DMS79 treated with DMSO at 0.1 percent for 48 hours (cell line): ENCODE measurements around the gene RASGRP3.
A peak's percentile ranks its signal among the peaks of the same experiment; 100 is the strongest.
"Not testable (repeated sequence)": the region's sequence is repeated elsewhere in the genome, so short reads cannot be mapped to it uniquely, and the experiment has no call there.

ENCODE experiments used
- DNase-seq: peaks from one replicate; lab custom pipeline; 2025; lab: John Stamatoyannopoulos, UW

RASGRP3 gene

DNA sequence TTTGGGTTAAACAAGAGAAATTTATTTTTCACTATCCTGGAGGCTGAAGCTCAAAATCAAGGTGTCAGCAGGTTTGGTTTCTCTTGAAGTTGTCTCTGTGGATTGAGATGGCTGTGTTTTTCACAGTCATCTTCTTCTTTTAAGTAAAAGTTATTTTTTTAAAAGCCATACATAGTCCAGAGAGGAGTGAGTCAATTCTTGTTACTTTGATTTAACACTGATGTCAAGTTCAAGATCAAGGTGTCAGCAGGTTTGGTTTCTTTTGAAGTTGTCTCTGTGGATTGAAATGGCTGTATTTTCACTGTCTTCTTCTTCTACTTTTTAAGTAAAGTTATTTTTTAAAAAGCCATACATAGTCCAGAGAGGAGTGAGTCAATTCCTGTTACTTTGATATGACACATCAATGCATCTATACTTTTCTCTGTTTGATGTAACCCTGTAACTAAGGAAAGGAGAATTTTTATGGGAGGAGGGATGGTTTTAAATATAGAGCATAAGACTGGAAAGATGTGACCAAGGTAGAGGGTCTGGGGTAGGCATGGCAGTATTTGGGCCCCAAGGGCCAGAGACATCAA is 22.5 kb upstream of the RASGRP3 start:
- no peak for DNase-seq

DNA sequence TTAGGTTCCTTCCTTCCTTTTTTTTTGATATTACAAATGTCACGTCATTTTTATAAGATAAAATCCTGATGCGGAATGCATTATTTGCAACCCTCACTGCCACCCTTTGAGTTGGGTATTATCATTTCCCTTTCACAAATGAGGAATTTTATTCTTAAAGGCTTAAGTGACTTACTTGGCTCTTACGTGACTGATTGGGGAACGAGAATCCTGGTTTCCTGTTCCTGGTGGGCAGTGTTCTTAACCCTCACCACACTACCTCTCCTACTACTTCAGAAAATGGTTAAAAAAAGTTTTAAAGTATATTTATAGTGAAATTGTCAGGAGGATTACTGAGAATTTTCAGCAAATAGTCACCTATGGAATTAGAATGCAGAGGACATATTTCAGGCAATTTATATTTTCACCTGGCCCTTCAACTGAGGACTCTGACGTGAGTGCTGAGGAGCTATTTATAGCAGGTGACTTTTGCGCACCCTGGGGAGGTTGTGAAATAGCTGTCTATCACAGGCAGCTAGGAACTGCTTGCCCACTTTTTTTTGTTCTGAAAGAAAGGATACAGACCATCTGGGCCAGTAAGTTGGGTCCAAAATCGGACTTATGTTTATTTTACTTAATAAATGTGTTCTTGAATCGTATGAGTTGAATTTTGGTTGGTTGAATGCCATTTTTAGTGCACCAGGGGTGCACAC is 18.7 kb upstream of the RASGRP3 start:
- DNase-seq = no peak

DNA sequence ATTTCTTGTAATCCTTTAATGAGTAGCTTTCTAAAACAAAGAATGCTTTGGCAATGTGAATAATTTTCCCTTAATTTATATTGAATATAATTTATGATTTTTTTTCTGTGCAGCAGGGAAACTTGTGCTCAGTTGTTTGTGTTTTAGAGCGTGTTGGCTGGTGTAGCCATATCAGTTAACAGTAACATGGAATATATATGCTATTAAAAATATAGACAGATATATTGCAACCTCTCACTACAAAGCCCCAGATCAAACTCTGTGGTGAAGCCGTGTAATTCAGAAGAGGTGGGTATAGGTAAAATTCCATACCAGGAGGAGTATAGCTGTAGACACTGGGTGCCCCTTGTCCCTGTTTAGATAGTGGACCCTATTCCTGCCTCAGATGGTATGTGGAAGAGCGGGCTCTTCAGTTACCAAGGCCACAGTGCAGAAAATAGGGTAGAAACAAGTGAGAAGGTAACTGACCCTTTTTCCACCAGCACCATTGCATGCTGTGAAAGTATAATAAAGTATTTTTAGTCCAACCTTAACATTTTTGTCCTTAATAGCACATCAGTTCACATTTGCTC is 18.1 kb upstream of the RASGRP3 start:
- no peak for DNase-seq

DNA sequence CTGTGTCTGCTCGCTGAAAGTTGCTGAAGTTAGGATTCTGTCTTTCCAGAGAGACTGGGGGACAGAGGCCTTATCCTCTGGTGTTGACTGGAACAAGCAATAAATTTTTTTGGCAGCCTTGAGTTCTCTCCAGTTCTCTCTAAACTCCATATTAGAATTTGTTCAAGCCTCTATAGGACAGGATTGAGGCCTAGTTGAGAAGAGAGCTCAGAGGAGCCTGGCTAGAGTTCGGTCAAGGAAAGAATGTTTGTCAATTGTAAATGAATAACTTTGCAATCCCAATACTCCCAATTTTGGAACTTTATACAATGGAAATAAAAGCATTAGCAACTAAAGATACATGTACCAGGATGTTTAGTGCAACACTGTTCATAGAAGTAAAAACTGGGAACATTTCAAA is 16.7 kb upstream of the RASGRP3 start:
- DNase-seq = no peak

DNA sequence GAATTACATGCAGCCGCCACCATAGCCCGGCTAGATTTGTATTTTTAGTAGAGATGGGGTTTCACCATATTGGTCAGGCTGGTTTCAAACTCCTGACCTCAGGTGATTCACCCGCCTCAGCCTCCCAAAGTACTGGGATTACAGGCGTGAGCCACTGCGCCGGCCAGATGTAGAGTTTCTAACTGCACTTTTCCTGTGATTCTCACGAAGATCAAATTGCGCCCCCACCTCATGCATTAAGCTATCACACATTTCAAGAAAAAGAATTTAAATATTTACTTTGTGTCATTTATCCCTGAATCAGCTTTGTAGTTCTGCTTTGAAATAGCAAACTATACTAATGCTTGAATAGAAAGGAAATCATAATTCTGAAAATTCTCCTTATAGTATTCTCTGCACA is 13.9 kb upstream of the RASGRP3 start:
- DNase-seq = not testable (repeated sequence)

DNA sequence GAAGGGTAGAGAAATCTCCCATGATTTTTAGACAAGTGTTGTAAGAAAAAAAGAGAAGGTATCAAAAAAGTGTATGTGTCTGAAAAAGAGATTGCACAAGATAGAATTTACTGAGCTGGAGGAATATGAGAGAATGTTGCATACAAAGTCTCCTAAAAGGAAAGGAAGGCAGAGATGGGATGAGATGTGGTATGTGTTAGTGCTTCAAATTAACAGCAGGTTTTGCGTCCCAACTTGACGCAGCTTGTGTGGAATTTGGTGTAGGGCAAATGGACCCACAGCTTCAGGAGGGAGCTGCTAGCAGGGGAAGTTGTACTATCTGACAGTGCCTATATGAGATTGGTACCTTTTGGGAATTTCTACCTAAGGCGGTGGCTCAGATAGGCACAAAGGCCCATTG is 9.0 kb upstream of the RASGRP3 start:
- DNase-seq = no peak

DNA sequence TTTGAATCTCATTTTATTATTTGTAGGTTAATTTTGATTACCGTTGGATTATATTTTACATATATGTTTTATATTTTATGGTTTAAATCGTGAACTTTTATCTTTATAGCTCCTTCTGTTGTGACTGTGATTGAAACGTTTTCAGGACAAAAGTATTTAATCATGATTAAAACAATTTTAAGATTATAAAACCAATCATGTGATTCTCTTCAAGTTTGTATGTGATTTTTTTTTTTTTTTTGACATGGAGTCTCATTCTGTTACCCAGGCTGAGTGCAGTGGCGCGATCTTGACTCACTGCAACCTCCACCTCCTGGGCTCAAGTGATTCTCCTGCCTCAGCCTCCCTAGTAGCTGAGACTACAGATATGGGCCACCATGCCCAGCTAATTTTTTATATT is 7.2 kb upstream of the RASGRP3 start:
- no peak for DNase-seq

DNA sequence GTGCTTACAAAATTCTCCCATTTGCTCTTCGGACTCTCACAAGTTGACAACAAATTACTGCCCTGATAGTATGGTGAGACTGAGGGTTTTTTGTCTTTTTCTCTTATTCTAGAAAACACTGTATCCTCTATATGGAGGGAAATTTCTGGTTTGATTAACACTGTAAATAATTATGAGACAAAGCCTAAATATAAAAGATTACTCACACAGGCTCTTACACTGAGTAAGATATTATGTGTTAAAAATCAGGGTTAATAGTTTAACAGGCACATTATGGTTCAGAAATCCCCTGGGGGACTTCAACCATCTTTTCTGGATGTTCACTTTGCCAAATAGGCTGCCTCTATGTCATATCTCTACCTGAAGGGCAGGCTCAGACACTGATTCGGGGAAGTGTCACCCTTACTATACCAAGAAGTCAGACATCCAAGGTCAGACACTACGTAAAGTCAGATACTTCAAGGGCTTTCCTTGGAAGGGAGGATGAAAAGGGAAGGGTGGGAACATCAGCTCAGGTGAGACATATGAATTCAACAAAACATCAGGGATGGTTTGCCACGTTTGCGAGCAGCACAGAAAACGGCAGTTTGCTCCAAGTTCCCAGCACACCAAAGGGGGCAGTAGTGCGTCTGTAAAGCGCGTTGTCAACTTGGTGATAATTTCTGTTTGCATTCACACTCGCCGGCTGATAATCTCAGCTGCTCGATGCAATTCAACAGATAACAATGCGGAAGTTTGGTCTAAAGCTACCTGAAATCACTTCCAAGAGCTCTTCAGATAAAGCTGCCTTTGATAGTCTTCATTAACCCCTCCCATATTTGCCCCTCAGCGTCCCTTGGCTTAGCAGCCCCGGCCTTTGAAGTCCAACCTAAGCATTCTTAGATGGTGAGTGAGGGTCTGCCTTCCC is 972 bp upstream of the RASGRP3 start:
- DNase-seq = peak; percentile 74

DNA sequence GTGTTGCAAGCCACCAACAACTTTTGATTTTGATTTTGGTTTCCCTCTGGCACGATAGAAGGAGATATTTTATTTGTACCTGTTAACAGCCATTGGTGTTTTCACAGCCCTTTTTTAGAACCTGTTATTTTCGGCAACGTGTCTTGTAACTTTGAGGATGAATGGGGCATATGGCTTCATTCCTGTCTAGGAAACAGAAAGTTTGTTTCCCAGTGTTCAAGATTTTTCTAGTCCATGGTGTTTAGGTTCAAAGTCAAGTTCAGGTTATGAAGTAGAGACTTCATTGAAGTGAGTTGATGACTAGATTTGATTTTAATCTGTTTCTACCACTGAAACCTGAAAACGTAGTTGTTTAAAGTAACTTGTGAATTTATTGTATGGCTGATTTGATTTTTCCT is 343 bp downstream of the RASGRP3 start:
- no peak for DNase-seq

DNA sequence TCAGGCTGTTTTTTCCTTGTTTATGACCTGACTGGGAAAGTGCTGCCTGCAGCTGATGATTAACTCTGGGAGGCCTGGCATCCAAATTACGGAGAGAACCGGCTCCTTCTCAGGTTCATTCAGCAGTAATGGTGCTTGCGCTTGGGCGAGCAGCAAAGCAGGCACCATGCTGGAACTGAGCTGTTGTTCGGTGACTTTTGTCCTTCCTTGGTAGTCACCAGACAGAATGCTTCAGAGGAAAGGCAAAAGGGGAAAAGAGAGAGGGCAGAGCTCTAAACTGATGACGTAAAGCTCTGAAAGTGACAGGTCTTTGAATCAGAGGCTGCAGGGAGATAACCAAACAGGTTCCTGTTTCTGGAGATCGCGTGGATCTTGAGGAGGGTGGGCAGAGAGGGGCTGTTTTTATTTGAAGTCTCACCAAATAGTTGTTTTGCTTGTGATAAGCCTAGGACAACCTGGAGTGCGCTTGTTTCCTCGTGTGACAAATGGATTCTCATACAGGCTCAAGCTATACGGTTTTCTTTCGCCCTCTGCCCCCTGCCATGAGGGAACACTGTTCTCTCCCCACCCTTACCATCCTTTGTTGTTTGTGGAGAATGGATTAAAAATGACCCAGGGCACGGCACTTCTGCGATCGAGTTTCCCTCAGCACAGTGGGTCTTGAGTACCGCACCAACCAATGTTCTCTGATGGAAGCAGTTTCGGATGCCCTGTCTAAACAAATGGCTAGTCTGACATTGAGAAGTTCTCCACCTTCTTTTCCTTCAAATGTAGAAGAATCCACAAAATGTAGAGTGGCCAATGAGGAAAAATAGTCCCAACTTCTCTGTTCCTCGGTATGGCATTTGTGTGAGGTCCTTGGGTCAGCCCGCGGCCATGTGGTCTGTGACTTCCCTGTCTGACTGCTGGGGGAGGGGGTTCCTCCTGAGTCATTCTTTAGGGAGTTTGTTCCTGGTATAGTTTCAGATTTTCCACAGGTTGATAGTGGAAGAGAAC is 1.3 kb downstream of the RASGRP3 start:
- DNase-seq = no peak

DNA sequence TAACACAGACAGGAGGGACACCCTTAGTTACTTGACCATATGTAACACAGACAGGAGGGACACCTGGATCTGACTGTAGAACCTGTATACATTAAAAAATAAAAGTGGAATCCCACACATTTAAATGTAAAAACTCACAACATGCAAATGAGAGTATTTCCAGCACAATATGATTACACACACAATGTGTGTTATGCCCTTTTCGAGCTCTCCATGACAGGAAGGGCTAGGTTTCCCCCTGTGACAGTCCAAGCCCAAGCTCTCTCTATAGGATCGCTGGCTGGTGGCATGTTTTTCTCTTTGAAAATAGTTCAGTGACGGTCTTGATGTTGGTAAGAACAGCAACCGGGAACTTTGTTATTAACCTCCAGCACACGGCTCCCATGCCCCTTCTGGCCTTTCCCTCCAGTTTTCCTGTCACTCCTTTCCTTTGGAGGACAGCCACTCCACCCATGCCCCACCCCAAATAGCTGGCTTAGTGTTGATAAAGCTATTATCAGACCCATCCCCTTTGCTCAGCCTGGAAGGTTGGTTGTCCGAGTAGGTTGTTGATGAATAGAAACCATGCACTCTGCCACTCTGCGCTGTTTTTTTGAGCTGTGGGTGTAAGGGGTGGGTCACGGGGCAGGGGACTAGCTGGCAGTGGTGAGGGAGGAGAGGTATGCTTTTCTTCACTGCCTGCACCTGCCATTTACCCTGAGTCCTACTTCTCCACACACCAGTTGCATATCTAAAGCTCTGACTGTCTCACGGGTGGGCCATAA is 2.7 kb downstream of the RASGRP3 start:
- no peak for DNase-seq

DNA sequence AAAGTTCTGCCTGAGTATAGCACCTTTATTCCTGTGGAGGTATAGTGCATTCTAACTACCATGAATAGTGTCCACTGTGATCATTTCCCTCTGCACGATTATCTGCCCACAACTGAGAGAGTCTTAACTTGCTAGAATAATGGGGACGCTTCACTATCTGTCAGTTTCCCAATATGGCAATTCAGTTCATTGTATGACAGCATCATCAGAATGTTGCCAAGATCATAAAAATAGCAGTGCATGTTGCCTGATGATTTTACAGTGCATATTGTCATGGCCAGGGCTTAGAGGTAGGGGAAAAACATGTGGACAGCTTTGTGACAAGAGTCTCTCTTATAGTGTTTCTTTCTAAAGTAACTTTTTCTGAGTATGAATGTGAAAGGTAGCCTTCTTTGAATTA is 6.1 kb downstream of the RASGRP3 start:
- no peak for DNase-seq

DNA sequence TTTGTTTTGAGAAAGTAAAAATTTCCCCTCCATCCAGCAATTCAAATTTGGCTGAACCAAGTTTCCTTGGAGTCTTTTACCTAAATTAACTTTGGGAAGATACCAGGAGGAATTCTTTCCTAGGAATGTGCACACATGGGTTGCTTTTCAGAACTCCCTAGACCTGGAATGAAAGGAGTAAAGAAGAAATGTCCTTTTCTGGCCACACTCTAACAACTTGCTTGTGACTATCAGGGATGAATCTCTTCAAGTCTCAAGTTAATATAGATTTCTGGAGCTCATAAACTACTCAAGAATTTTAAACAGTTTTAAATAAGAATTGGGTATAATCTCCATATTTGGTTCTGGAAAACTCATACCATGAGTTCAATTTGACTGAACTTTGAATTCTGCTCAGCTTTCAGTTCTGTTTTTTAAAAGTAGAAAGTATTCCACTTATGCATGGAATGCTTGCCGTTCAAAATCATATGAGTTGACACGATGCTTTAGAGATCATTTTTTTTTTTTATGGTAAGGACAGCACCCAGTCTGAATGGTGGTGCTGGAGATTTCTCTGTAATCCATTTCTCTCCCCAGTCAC is 7.7 kb downstream of the RASGRP3 start:
- no peak for DNase-seq

DNA sequence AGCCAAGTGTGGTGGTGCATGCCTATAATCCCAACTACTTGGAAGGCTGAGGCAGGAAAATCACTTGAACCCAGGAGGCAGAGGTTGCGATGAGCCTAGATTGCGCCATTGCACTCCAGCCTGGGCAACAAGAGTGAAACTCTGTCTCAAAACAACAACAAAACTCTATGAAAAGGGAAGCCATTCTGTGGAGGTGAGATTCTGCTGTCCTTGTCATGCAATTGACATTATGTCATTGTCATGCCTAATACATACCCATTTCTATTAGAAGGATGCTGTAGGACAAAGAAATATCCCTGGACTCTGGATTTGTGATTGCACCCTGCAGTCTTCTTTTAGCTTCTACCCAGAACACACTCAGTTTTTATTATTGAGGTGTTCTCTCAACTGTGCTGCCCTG is 8.6 kb downstream of the RASGRP3 start:
- DNase-seq = no peak

DNA sequence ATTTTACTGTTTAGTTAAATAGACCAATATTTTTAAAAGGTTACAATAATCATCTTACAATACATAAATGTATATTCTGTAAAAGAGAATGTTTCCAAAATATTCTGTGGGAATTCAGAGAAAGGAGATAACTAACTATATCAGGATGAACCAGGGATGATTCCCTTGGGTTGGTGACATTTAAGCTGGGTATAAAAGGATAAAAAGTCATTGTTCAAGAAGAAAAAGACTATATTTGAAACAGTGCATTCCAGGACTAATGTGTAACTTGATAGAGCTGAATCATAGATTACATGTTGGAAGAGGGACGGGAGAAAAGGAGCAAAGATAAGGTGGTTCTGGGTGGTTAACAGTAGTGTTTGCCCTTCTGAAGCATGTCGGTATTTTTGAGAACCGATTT is 10.1 kb downstream of the RASGRP3 start:
- no peak for DNase-seq

DNA sequence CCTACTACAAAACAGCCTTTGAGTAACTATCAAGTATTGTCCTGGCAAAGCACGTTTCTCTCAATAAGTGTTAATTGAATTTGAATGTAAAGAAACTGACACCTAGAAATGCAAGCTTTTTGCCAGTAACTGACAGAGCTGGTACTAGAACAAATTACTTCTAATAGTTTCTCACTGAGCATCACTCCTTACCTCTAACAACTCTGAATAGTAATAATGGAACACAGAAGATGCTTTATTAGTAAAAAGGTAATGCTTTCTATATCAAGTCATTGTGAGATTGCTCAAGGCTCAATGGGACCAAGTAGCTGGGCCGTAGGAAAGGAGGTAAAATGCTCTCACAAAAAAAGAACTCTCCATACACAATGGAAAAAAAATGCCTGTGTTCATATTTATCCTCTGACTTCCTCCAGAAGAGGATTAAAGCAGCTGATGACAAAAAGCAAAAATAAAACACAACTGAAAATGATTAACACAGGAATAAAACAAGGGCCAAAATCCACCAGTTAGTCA is 11.8 kb downstream of the RASGRP3 start:
- no peak for DNase-seq

DNA sequence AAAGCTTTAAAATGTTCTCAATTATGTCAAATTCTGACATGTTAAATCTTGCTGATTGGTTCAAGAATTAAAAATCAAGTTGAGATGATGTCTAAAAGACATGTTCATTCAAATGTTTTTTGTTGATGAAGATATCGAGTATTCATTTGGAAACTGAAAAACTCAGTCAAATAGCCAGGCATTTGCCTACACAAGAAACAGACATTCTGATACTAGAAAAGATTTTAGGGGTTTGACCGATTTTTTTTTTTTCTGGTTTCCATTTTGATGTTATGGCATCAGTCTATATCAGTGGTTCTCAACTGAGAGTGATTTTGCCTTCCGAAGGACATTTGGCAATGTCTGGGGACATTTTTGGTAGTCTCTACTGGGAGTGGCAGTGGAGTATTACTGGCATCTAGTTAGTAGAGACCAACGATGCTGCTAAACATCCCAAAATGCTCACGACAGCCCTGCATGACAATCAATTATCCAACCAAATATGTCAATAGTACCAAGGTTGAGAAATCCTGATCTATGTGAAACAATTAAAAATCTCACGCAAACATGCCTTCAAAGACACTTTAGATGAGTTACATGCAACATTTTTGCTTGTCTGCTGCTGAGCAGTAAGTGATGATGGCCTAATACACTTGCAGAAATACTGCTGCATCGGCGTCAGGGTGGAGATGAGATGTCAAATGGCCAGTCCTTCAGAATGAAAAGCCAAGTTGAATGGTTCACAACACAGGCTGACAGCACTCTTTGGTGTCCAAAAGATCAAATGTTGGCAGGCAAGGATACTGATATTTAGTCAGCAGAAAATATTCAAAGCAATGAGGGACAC is 12.5 kb downstream of the RASGRP3 start:
- DNase-seq = no peak

DNA sequence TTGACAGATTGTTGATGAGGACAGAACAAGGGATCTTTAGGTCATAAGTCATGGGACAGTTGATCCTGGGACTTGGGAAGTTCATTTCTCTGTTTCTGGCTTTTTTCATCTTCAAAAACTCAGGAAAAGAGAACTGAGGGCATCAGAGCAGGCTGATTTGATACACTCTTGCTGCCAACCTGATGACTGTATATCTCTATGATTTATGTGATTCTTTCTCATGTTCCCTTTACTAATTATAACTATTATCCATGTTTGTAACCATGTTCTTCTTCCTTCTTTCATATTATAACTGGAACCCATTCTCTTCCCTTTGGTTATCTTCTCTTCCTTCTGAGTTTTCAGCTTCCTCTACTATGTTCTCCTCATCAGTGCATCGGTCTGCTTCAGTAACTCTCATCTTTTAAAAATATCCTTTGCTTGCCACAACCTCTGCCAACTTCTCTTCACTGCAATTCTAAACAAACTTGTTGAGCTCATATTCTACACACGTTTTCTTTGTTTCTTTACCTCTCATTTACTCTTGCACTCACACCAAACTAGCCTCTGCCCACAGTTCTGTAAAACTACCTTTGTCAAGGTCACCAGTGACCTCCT is 13.5 kb downstream of the RASGRP3 start:
- DNase-seq = no peak
